Activated CD8-positive, alpha-beta memory T cell treated with anti-CD3 and anti-CD28 coated beads, Interleukin-2, amount 50 U/mL, for 24 hours (primary cell): ENCODE data around the gene PMIS2.

Source experiments
- DNase-seq: peaks from one replicate; pipeline ENCODE4 v3.0.0-alpha.2; 2020; ENCODE audit errors: extremely low read depth

The PMIS2 gene

DNA sequence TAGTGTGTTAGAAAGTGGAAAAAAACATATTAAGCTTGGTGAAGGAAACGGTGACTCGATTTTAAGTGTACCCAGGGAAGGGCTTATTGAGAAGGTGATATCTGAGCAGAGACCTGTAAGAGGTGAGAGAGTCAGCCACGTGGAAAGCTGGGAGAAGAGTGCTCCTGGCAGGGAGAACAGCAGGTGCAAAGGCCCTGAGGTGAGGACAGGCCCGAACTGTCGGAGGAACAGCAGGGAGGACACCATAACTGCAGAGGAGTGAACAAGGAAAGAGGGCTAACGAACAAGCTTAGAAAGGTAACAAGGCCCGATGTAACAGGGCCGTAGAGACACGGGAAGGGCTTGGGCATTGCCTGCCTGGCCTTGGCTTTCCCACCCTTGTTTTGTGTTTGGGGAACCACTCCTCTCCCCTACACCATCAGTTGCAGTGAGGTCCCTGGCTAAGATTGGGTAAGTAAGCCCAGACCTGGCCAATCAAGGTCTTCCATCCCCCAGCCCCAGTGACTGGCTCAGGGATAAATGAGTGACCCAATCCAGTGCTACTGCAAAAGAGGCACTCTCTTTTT, 29.9 kb upstream of the PMIS2 start:
- no peak for DNase-seq

DNA sequence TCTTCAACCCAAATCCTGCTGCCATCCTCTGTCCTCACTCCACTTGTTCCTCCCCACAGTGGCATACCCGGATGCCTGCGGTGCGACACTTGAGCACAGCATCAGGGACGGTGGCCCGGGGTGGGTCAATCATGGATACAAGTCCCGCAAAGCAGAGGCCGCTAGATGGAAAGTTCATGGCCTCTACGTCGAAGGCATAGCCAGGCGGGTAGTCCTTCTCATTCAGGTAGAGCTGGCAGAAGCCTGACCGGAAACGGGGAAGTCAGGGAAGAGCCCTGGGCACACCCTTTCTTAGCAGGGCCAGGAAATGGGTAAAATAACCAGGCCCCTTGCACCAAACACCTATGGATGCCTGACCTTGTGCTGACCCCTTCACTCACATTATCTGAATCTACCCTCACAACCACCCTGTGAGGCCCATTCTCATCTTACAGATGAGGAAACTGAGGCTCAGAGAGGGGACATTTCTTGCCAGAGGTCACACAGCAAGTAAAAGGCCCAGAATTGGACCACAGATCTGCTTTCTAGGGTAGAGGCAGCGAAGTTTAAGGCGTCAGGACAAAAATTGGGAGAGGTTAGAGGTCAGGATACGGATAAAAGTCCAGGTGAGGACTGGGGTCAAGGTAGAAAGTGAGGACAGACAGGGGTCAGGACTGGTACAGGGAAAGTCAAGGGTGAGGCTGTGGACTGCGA, 29.0 kb upstream of the PMIS2 start:
- no peak for DNase-seq

DNA sequence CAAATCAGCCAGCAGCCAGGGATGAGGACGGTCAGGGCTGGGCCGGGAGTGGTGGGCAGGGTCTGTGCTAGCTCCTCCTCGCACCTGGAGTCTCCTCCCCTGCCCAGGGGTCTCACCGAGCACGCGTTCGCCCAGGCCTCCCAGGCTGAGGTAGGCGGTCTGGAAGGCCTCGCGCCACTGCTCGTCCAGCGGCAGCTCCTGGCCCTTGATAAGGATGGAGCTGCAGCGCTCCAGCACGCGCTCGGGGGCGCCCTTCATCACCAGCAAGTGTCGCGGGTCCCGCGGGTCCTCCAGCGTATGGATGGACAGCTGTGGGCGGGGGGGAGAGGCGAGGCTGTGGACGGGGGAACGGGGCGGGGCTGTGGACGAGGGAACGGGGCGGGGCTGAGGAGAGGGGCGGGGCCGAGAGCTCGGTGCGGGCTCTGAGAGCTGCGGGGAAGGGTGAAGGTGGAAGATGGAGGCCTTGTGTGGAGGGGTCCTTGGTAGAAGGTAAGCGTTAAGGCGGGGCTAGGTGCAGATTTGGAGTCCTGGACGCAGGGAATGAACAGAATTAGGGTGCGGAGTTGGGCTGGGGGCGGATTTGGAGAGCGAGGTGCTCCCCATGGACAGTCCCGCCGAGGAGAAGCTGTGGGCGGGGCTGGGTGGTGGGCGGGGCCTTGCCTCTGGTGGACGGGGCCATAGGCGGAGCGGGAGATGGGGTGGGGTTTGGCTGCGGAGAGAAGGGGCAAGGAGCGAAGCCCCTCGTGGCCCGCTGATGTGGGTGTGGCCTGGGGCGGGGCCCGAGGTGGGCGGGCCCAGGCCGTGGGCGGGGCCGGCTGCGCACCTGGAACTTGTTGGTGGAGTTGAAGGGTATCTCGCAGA, 28.2 kb upstream of the PMIS2 start:
- no peak for DNase-seq

DNA sequence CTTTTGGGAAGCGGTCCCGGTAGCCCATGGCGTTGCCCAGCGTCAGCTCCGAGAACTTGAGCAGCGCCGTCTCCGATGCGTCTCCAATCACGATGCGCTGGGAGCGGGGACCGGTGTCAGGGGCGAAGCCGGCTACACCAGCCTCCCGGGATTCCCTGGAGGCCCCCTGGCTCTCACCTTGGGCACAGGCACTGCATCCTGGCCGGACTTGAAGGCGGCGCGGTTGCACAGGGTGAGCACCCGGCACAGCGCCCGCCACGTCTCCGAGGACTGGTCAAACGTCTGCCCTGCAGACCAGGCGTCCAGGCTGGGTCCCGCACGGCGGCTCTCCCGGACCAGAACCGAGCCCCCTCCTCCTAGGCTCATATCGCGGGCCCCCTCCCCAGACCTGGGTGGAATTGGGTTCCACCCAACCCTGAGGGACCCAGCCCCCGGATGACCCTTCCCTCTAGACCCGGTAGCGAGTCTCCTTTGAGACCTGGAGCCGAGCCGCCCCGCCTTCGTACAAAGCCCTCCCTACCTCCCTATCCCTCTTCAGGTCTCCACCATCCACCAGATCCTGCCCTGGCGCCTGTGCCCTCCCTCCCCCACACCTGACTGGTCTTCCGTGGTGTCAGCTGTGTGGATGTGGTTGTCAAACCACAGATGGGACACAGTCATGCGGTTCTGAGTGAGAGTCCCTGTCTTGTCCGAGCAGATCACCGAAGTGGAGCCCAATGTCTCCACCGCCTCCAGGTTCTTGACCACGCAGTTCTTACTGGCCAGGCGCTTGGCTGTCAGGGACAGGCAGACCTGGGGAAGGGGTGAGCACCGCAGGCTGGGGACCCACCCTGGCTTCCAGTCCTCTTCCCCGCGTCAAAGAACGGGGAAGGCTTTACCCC, 27.3 kb upstream of the PMIS2 start:
- DNase-seq: no peak

DNA sequence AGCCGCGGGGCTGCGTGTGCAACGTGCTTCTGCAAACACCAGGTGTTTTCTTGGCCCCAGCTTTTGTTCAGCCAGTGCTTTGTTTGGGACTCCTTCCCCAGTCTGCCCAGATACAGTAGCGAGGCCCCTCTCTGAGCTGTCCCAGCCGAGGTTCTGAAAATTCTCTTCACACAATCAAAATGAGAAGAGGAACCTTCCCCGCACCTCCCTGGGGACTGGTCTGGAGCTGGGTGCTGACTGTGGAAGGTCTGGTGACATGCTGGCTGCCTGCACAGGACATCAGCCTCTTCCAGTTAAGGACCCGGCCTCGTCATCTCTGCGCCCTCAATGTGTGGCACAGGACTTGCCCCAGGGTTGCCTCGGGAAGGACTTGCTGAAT, 26.7 kb upstream of the PMIS2 start:
- no peak for DNase-seq

DNA sequence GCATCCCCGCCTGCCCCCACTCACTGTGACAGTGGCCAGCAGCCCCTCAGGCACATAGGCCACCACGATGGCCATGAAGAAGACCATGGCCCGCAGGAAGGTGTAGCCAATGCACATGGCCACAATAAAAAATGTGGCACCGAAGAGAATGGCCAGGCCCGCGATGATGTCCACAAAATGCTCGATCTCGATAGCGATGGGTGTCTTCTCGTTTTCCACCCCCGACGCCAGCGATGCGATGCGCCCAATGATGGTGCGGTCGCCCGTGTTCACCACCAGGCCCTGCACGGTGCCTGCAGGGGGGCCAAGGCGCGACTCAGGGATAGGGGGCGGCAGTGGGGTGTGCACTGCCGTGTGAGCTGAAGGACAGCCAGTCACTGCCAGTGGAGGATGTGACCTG, 26.2 kb upstream of the PMIS2 start:
- DNase-seq: no peak

DNA sequence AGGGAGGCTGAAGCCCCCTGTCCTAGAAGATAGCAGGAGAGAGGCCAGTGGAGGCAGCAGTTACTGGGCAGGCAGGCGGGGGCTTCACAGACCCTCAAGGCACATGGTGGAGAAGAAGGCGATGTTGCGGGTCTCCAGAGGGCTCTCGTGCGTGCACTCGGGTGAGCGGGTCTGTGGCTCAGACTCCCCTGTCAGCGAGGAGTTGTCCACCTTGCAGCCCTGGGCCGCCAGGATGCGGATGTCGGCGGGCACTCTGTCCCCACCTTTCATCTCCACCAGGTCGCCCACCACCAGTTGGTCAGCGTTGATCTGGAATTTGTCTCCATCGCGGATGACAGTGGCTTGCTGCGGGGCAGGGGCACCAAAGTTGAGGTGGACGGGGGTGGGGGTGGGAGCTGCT, 25.7 kb upstream of the PMIS2 start:
- DNase-seq: no peak

DNA sequence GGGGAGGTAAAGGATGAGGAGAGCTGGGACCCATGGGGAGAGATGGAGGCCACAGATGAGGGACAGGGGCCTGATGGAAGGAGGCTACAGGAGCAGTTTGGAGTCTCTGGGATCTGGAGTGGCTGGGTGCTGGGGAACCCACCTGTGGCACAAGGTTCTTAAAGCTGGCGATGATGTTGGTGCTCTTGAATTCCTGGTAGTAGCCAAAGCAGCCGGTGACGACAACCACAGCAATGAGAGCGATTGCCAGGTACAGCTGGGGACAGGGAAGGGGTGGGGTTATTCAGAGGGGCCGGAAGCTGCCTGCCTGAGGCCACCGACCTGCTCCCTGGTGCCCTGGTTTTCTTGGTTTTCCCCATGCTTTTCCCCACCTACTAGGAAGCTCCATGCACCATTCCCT, 25.3 kb upstream of the PMIS2 start:
- DNase-seq: no peak

DNA sequence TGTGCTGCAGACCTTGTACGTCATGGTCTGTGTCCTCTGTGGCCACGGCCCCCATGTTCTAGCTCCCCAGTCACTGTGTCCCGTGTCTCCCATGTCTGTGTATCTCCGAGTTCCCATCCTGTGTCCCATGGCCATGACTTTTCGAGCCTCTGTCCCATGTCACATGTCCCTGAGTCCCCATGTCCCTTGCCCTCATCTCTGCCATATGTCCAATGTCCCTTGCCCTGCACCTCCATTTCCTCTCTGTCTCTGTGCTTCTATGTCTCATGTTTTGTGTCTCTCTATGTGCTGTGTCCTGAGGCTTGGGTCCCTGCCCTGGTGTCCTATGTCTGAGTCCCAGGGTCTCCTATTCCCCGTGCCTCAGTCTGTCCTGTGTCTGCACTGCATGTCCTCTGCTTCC, 24.5 kb upstream of the PMIS2 start:
- no peak for DNase-seq

DNA sequence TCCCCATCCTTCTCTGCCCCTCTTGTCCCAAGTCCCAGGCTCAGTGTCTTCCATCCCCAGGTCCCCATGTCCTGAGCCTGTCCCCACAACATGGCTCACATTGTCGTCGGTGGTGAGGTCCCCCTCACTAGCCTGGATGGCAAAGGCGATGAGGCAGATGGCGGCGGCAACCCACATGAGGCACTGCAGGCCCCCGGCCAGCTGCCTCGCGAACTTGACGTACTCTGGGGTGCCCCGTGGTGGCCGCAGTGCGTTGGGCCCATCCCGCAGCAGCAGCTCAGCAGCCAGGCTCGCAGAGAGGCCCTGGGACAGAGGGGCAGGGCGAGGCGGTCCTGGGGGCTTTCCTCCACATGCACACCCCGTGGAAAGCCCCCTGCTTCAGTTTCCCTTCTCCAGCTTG, 23.6 kb upstream of the PMIS2 start:
- no peak for DNase-seq

DNA sequence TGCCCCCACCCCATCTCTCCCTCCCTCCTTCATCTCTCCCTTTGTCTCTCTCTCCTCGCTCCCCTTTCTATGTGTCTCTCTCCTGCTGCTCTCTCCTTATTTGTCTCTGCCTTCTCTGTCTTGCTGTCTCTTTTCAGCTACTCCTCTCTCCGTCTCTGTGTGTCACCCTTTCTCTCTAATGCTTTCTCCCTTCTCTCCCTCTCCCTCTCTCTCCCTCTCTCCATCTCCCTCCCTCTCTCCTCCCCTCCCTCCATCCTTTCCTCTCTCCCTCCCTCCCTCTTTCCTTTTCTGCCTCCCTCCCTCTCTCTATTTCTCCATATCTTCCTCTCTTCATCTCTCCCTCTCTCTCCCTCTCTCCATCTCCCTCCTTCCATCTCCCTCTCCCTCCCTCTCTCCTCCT, 23.2 kb upstream of the PMIS2 start:
- no peak for DNase-seq

DNA sequence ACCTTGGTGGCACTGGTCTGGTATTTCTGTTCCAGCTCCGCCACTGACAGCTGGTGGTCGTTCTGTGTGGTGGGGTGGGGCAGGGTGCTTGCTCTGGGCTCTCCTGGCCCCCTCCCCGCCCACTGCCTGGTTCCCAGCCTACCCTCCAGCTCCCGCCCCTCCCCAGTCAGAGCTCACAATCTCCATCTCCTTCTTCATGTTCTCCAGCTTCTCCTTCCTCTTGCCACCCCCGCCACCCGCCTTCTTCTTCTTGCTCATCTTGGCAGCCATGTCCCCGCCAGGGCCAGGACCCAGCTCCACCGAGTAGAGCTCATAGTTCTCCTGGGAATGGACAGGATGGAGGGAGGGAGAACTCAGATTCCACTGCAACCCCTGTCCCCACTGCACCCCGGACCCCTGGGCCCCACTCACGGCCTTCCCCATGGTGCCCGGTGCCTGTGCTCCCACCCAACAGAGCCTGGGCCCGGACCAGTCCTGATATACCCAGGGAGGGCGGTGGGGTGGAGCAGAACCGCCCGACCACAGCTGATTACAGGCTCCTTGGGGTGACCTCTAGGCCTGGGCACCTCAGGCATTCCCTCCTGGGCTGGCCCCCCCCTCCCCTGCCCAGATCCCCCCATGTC, 22.7 kb upstream of the PMIS2 start, which contains the start of gene ATP4A:
Gene ATP4A, minus strand, starts transcription at position 452 of the 623 bp plus-strand sequence. Its CDS starts 29 bp downstream, at position 423.
- no peak for DNase-seq

DNA sequence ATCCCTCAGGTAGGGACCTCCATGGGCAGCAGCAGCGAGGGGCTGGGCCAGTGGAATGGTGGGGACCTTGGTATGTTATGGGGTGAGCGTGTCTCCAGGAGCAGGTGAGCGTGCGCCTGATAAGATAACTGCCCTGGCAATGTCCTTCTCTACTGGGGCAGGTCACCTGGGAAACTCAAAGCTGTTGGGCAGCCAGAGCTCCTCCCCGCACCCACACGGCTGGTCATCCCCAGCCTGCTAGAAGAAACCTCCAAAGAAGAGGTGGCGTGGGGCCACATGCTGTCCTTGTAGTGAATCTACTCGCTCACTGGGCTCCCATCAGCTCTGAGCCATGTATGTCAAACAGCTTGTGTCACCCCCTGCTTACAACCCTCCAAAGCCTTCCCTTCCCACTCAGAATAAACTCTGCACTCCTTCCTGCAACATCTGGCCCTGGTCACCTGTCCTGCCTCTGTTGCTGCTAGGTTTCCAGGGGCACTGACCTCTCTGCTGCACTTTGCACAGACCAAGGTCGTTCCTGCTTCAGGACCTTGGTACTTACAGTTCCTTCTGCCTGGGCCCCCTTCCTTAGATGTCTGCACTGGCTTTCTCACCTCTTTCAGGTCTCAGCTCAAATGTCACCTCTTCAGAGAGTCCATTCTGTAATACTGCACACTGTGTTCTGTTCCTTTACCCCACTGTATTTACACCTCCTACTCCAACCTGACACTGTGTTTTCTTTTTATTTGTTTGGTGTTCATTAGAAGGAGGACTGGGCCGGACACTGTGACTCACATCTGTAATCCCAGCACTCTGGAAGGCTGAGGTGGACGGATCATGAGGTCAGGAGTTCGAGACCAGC, 20.7 kb upstream of the PMIS2 start:
- no peak for DNase-seq

DNA sequence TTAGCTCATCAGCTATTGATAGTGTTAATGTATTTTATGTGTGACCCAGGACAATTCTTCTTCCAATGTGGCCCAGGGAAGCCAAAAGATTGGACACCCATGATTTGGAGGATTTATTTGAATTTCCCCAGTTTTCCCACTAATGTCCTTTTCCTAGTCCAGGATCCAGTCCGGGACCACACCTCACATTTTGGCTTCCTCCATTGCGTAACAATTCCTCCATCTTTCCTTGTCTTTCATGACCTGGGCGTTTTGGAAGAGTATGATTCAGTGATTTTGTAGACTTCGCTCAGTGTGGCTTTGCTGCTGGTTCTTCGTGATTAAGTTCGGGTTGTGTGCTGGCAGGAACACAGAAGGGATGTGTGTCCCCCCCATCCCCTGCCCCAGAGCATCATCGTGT, 19.2 kb upstream of the PMIS2 start:
- no peak for DNase-seq

DNA sequence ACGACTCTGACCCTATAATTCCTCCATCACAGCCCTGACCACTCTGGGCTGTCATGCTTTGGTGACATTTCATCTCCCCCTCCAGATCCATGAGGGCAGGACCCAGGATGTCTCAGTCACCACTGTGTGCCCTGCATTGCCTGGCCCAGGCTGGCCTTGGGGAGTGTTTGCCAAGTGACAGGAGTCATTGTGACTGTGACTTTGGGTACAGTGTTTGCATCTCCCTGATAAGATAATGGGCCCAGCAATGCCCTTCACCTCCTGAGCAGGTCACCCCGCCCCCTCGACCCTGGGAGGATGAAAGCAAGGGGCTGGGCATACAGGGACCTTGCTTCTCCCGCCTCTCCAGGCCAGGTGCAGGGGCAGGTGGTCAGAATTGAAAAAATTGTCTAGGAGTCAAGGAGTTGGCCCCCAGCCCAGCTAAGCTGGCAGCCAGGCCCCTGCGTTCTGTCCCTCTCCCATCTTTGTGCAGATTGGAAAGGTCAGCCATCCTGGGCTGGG, 16.6 kb upstream of the PMIS2 start:
- DNase-seq: no peak

DNA sequence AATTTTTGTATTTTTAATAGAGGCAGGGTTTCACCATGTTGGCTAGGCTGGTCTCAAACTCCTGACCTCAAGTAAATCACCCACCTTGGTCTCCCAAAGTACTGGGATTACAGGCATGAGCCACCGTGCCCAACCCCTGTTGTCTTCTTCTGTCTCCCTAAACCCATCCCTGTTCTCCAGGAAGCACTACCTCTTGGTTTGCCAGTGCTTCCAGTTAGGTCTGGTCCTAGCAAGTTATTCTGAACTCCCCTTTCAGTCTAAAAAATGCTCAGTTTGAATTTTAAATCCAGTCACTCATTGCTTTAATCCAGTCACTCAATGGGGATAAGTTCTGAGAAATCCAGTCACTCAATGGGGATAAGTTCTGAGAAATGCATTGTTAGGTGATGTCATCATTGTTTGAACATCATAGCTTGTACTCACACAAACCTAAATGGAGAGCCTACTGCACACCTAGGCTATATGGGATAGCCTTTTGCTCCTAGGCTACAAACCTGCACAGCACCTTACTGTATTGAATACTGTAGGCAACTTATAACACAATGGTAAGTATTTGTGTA, 14.5 kb upstream of the PMIS2 start:
- DNase-seq: no peak

DNA sequence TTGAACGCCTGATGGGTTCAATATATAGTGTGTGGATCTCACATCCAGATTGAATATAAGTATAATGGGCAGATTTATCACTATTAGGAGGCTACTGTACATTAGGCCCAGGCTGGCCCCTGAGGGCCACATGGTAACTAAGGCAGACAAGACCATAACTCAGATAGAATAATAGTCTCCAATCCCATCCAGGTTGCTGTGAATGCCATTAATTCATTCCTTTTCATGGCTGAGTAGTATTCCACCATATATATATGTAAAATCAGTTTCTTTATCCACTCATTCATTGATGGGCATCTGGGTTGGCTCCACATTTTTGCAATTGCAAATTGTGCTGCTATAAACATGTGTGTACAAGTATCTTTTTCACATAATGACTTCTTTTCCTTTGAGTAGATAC, 8.1 kb upstream of the PMIS2 start:
- no peak for DNase-seq

DNA sequence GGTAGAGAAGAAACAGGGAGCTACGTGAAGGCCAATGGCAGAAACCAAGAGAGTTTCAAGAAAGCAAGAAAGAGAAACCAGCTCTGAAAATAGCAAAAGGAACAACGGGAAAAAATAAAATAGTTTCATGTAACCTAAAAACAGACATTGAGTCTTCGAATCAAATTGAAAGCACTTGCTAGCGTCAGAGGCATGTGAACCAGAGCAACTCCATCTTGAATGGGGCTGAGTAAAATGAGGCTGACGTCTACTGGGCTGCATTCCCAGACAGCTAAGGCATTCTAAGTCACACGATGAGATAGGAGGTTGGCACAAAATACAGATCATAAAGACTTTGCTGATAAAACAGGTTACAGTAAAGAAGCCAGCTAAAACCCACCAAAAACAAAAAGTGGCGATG, 7.3 kb upstream of the PMIS2 start:
- DNase-seq: no peak

DNA sequence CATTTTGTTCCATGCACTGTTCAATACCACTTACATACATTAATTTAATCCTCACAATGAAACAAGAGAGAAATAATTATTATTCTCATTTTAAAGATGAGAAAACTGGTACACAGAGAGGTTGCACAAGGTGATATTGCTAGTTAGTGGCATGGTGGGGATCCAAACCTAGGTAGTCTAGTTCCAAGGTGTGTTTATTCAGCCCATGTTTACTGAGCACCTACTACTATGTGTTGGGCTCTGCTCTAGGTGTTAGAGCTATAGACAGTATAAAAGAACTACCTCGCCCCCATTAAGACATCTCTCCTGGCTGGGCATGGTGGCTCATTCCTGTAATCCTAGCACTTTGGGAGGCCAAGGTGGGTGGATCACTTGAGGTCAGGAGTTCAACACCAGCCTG, 3.2 kb upstream of the PMIS2 start:
- no peak for DNase-seq

DNA sequence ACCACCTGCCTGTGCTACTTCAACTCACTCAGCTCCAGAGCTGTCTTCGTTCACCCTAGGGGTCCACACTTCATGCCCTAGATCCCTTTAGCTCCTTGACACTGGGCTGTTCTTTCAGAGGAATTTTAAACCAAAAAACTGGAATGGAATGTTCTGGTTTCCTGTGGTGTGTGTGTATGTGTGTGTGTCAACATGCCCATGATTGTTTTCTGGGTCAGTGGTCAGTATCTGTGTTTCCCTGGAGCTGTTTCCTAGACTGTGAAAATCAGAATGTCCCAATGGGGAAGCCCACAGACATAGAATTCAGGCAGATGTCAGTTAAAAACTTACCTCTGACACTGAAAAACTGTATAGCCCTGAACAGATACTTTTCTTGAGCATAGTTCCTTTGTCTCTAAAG, 1.3 kb downstream of the PMIS2 start:
- DNase-seq: no peak
